M059J (cell line): Measurements from ENCODE around the gene WASHC4. TPM values are rescaled to one million over a fixed set of nuclear protein-coding genes. Genes with fewer than 3 reads are reported as not detected.

Source experiments
- DNase-seq: peaks from one replicate; pipeline ENCODE4 v3.0.0-alpha.2; 2012; ENCODE audit warnings: low read depth
- total RNA-seq: library from RNA; depleted of rRNA; stranded (reverse); fragments of >200 nt; shearing (Covaris generic); gene quantifications from 2 replicates; pipeline ENCODE4 v1.2.3, GENCODE V29; 2014; rRNA removed

Gene WASHC4
- total RNA-seq: 37.5 and 51.9 TPM in 2 replicates

GRCh38 chr12:105107494-105108371, at the start of gene WASHC4:
TSS of gene WASHC4 (plus strand) at chr12:105107731. CDS start at chr12:105107801, 70 bp downstream.
- DNase-seq: peak; percentile 91

GRCh38 chr12:105060715-105061378, 46.7 kb upstream of the WASHC4 start:
- DNase-seq: peak; percentile 28

GRCh38 chr12:105064564-105065178, 42.9 kb upstream of the WASHC4 start:
- no peak for DNase-seq

GRCh38 chr12:105067511-105068031, 40.0 kb upstream of the WASHC4 start:
- DNase-seq: no peak

- no peak for DNase-seq
Observed at GRCh38 chr12:105069936-105070702, 37.4 kb upstream of the WASHC4 start.

- no peak for DNase-seq
Observed at GRCh38 chr12:105071981-105072380, 35.5 kb upstream of the WASHC4 start.

- no peak for DNase-seq
Observed at GRCh38 chr12:105072888-105073488, 34.5 kb upstream of the WASHC4 start.

GRCh38 chr12:105076098-105076497, 31.4 kb upstream of the WASHC4 start:
- DNase-seq: peak; percentile 40

- no peak for DNase-seq
Observed at GRCh38 chr12:105076913-105077312, 30.6 kb upstream of the WASHC4 start.

GRCh38 chr12:105077435-105077834, 30.1 kb upstream of the WASHC4 start:
- no peak for DNase-seq

- no peak for DNase-seq
Observed at GRCh38 chr12:105078712-105079570, 28.6 kb upstream of the WASHC4 start.

GRCh38 chr12:105083031-105083430, 24.5 kb upstream of the WASHC4 start:
- DNase-seq: no peak

- peak; percentile 49 for DNase-seq
Observed at GRCh38 chr12:105083551-105084105, 23.9 kb upstream of the WASHC4 start.

- peak; percentile 73 for DNase-seq
Observed at GRCh38 chr12:105084251-105085250, 23.0 kb upstream of the WASHC4 start, which contains the start of gene ALDH1L2. TSS of gene ALDH1L2 (minus strand) at chr12:105084458. CDS start at chr12:105084436, 22 bp downstream.

GRCh38 chr12:105085501-105085900, 22.0 kb upstream of the WASHC4 start:
- DNase-seq: no peak

- no peak for DNase-seq
Observed at GRCh38 chr12:105089817-105090216, 17.7 kb upstream of the WASHC4 start.

- DNase-seq: no peak
Observed at GRCh38 chr12:105090361-105090760, 17.2 kb upstream of the WASHC4 start.

GRCh38 chr12:105091476-105092206, 15.9 kb upstream of the WASHC4 start:
- no peak for DNase-seq
